CD8-positive, alpha-beta memory T cell (primary cell): ENCODE measurements around the gene SHROOM3. TPM values are rescaled to one million over a fixed set of nuclear protein-coding genes. Genes with fewer than 3 reads are reported as not detected.
"Not testable (repeated sequence)": the region's sequence is repeated elsewhere in the genome, so short reads cannot be mapped to it uniquely, and the experiment has no call there.

Experiments
- CTCF ChIA-PET: fragments of 350-600 bp; sonication (Branson Sonifier 250); formaldehyde crosslinking; loops from one replicate; lab custom pipeline; 2021; ENCODE audit warnings: antibody characterized with exemption; lab: Charles Lee
- POLR2A ChIA-PET: fragments of 350-600 bp; sonication (Branson Sonifier 250); formaldehyde crosslinking; loops from one replicate; lab custom pipeline; 2021; ENCODE audit warnings: antibody characterized with exemption; lab: Charles Lee
- DNase-seq, 5 donors: peaks; one replicate each; pipeline versions ENCODE4 v3.0.0 to v3.0.0-alpha.2; 2020 to 2022; ENCODE audit warnings: mixed read lengths in 1 of 5
- H3K27ac ChIP-seq: one replicate; pipeline ENCODE4 v1.7.0; 2013; ENCODE audit warnings: low read depth, mild to moderate bottlenecking, low read length, moderate library complexity
- H3K27me3 ChIP-seq: 2 replicates; pipeline ENCODE4 v1.7.0; 2013; ENCODE audit warnings: low read length, mild to moderate bottlenecking; ENCODE audit not compliant: insufficient read depth, poor library complexity, severe bottlenecking
- H3K36me3 ChIP-seq: 2 replicates; pipeline ENCODE4 v1.7.0; 2013; ENCODE audit warnings: mild to moderate bottlenecking, low read length, moderate library complexity; ENCODE audit not compliant: insufficient read depth
- H3K4me1 ChIP-seq: 2 replicates; pipeline ENCODE4 v1.7.0; 2013; ENCODE audit warnings: mild to moderate bottlenecking, low read length, moderate library complexity; ENCODE audit not compliant: insufficient read depth
- H3K4me3 ChIP-seq: 2 replicates; pipeline ENCODE4 v1.7.0; 2013; ENCODE audit warnings: mild to moderate bottlenecking, low read length
- H3K9me3 ChIP-seq: 2 replicates; pipeline ENCODE4 v1.7.0; 2013; ENCODE audit warnings: mild to moderate bottlenecking, low read length
- H3K27ac Mint-ChIP-seq, 8 donors: one replicate each; pipeline ENCODE4 v1.8.0; 2020 to 2021; ENCODE audit warnings: mixed read lengths in 8 of 8, mild to moderate bottlenecking in 6 of 8, inconsistent platforms in 3 of 8, moderate library complexity in 3 of 8
- H3K27me3 Mint-ChIP-seq, 2 donors: one replicate each; pipeline ENCODE4 v1.8.0; 2020 to 2021; ENCODE audit warnings: mixed read lengths in 2 of 2, mild to moderate bottlenecking in 1 of 2, moderate library complexity in 1 of 2
- H3K36me3 Mint-ChIP-seq, 3 donors: one replicate each; pipeline ENCODE4 v1.8.0; 2020 to 2021; ENCODE audit warnings: mixed read lengths in 3 of 3, inconsistent platforms in 1 of 3, mild to moderate bottlenecking in 1 of 3
- H3K4me1 Mint-ChIP-seq, 3 donors: one replicate each; pipeline ENCODE4 v1.8.0; 2020 to 2021; ENCODE audit warnings: mixed read lengths in 3 of 3, inconsistent platforms in 1 of 3, mild to moderate bottlenecking in 1 of 3
- H3K4me3 Mint-ChIP-seq, 7 donors: one replicate each; pipeline ENCODE4 v1.8.0; 2020 to 2021; ENCODE audit warnings: mixed read lengths in 7 of 7, mild to moderate bottlenecking in 6 of 7, moderate library complexity in 4 of 7, inconsistent platforms in 2 of 7
- H3K9me3 Mint-ChIP-seq, 5 donors: one replicate each; pipeline ENCODE4 v1.8.0; 2020 to 2022; ENCODE audit warnings: mixed read lengths in 5 of 5, mild to moderate bottlenecking in 3 of 5, moderate library complexity in 2 of 5, inconsistent platforms in 1 of 5
- polyA plus RNA-seq: library from polyadenylated mRNA; unstranded; fragments of 300-500 nt; fragmentation: Illumina TruSeq; gene quantifications from one replicate; pipeline ENCODE4 v1.2.3, GENCODE V29; 2021
- total RNA-seq, 2 experiments: library from RNA; stranded (reverse); gene quantifications; one replicate each; pipeline ENCODE4 v1.2.3, GENCODE V29; 2021

The SHROOM3 gene
- total and polyA plus RNA-seq, 3 experiments from 2014 or later: not detected

DNA sequence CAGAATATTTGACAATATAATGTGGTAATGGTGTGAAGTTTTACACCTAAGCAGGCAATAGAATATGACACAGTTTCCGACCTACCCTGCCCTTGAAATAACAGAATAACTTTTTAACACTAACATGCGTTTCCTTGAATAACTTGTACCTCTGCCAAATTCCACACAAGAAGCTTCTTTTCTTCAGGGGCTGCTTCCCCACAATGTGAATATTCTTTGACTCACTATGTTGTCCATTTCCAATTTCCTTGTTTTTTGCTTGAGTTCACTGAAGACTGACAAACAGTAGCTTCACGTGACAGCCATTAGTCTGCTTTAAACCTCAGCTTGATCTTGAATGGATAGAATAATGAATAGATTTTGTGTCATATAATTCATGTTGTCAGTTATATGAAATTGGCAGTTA is 14.3 kb downstream of the SHROOM3 start:
- no peaks in the 10 kb centered on the region for H3K9me3 ChIP-seq
- Mint-ChIP-seq H3K27ac (no peak overlapping the region), H3K4me1 (no peaks in the 10 kb centered on the region), H3K9me3 (peaks cover 0 to 2% (median 0%) of the 10 kb centered on the region in 5 donors), H3K27me3 (peaks cover 7 to 32% of the 10 kb centered on the region in 2 donors), H3K4me3 (no peak overlapping the region), H3K36me3 (no peaks in the 10 kb centered on the region)
- no peaks in the 10 kb centered on the region for H3K4me1 ChIP-seq
- H3K36me3 ChIP-seq: no peaks in the 10 kb centered on the region
- POLR2A ChIA-PET: no interaction called here
- CTCF ChIA-PET: no interaction called here
- DNase-seq: no peak
- H3K4me3 ChIP-seq: no peak overlapping the region
- H3K27me3 ChIP-seq: no peaks in the 10 kb centered on the region
- no peak overlapping the region for H3K27ac ChIP-seq

GRCh38 chr4:76449833-76450232 is 14.8 kb downstream of the SHROOM3 start:
- Mint-ChIP-seq H3K27me3 (peaks cover 9 to 32% of the 10 kb centered on the region in 2 donors), H3K36me3 (no peaks in the 10 kb centered on the region), H3K9me3 (peaks cover 0 to 2% (median 0%) of the 10 kb centered on the region in 5 donors), H3K4me3 (no peak overlapping the region), H3K4me1 (no peaks in the 10 kb centered on the region), H3K27ac (no peak overlapping the region)
- POLR2A ChIA-PET: no interaction called here
- CTCF ChIA-PET: no interaction called here
- H3K4me3 ChIP-seq: no peak overlapping the region
- no peak for DNase-seq
- no peaks in the 10 kb centered on the region for H3K36me3 ChIP-seq
- H3K4me1 ChIP-seq: no peaks in the 10 kb centered on the region
- no peaks in the 10 kb centered on the region for H3K9me3 ChIP-seq
- no peak overlapping the region for H3K27ac ChIP-seq
- no peaks in the 10 kb centered on the region for H3K27me3 ChIP-seq

DNA sequence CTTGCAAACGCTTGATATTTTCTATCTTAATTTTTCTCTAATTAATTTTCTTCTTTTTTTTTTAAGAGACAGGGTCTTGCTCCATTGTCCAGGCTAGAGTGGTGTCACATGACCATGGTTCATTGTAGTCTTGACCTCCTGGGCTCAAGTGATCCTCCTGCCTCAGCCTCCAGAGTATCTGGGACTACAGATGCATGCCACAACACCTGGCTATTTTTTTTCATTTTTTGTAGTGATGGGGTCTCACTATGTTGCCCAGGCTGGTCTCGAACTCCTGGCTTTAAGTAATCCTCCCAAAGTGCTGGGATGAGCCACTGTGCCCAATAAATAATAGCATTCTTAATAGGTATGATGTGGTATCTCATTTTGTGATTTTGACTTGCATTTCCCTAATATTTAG is 18.2 kb downstream of the SHROOM3 start:
- no peak overlapping the region for H3K27ac ChIP-seq
- DNase-seq: no peak
- H3K36me3 Mint-ChIP-seq: no peaks in the 10 kb centered on the region
- no peaks in the 10 kb centered on the region for H3K4me1 Mint-ChIP-seq
- no peak overlapping the region for H3K4me3 ChIP-seq
- no peaks in the 10 kb centered on the region for H3K27me3 ChIP-seq
- no peaks in the 10 kb centered on the region for H3K4me1 ChIP-seq
- no peak overlapping the region for H3K27ac Mint-ChIP-seq
- H3K27me3 Mint-ChIP-seq: peaks cover 15 to 40% of the 10 kb centered on the region in 2 donors
- no peaks in the 10 kb centered on the region for H3K9me3 ChIP-seq
- ChIA-PET CTCF (no interaction called here), POLR2A (no interaction called here)
- no peak overlapping the region for H3K4me3 Mint-ChIP-seq
- H3K36me3 ChIP-seq: no peaks in the 10 kb centered on the region
- H3K9me3 Mint-ChIP-seq: peaks cover 0 to 2% (median 0%) of the 10 kb centered on the region in 5 donors

DNA sequence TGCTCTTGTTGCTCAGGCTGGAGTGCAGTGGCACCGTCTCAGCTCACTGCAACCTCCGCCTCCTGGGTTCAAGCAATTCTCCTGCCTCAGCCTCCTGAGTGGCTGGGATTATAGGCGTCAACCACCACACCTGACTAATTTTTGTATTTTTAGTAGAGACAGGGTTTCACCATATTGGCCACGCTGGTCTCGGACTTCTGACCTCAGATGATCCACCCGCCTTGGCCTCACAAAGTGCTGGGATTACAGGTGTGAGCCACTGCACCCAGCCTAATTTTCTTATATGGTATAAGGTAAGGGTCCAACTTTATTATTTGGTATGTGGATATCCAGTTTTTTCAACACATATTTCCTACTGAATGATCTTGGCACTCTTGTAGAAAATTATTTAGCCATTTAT is 19.0 kb downstream of the SHROOM3 start:
- H3K27me3 ChIP-seq, H3K36me3 Mint-ChIP-seq, POLR2A ChIA-PET, H3K27ac Mint-ChIP-seq, H3K4me3 ChIP-seq, H3K36me3 ChIP-seq, H3K4me1 ChIP-seq, H3K4me1 Mint-ChIP-seq, H3K9me3 Mint-ChIP-seq, H3K27ac ChIP-seq, H3K4me3 Mint-ChIP-seq, H3K9me3 ChIP-seq, DNase-seq, CTCF ChIA-PET: not testable (repeated sequence)
- H3K27me3 Mint-ChIP-seq: peaks cover 15 to 41% of the 10 kb centered on the region in 2 donors

DNA sequence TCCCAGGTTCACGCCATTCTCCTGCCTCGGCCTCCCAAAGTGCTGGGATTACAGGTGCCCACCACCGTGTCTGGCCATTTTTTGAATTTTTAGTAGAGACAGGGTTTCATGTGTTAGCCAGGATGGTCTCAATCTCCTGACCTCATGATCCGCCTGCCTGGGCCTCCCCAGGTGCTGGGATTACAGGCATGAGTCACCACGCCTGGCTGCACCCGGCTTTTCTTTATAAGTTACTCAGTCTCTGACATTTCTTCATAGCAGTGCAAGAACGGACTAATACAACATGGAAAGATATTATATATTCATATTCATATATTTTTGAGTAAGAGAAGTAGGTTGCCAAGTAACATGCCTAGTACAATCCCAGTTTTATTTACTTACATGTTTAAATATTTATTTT is 22.9 kb downstream of the SHROOM3 start:
- Mint-ChIP-seq H3K4me3 (no peak overlapping the region), H3K27me3 (peaks cover 17 to 27% of the 10 kb centered on the region in 2 donors), H3K27ac (no peak overlapping the region), H3K9me3 (peaks cover 2 to 6% (median 4%) of the 10 kb centered on the region in 5 donors), H3K36me3 (no peaks in the 10 kb centered on the region), H3K4me1 (no peaks in the 10 kb centered on the region)
- H3K4me3 ChIP-seq: no peak overlapping the region
- H3K27ac ChIP-seq: no peak overlapping the region
- H3K36me3 ChIP-seq: no peaks in the 10 kb centered on the region
- no peak for DNase-seq
- ChIA-PET POLR2A (no interaction called here), CTCF (no interaction called here)
- H3K4me1 ChIP-seq: no peaks in the 10 kb centered on the region
- H3K9me3 ChIP-seq: no peaks in the 10 kb centered on the region
- H3K27me3 ChIP-seq: no peaks in the 10 kb centered on the region

- no peak overlapping the region for H3K27ac Mint-ChIP-seq
- Histone ChIP-seq H3K4me1 (no peaks in the 10 kb centered on the region), H3K4me3 (no peak overlapping the region), H3K36me3 (no peaks in the 10 kb centered on the region), H3K9me3 (no peaks in the 10 kb centered on the region), H3K27ac (no peak overlapping the region), H3K27me3 (no peaks in the 10 kb centered on the region)
- no peaks in the 10 kb centered on the region for H3K4me1 Mint-ChIP-seq
- POLR2A ChIA-PET: no interaction called here
- peaks cover 17 to 27% of the 10 kb centered on the region in 2 donors for H3K27me3 Mint-ChIP-seq
- H3K4me3 Mint-ChIP-seq: no peak overlapping the region
- H3K9me3 Mint-ChIP-seq: peaks cover 7 to 10% (median 8%) of the 10 kb centered on the region in 5 donors
- no peak for DNase-seq
- H3K36me3 Mint-ChIP-seq: peaks cover 0 to 2% (median 0%) of the 10 kb centered on the region in 3 donors
- CTCF ChIA-PET: no interaction called here
Measured at GRCh38 chr4:76458297-76458696, 23.3 kb downstream of the SHROOM3 start.

GRCh38 chr4:76458825-76459224 is 23.8 kb downstream of the SHROOM3 start:
- H3K4me3 Mint-ChIP-seq: no peak overlapping the region
- H3K4me3 ChIP-seq: no peak overlapping the region
- H3K4me1 Mint-ChIP-seq: no peaks in the 10 kb centered on the region

DNA sequence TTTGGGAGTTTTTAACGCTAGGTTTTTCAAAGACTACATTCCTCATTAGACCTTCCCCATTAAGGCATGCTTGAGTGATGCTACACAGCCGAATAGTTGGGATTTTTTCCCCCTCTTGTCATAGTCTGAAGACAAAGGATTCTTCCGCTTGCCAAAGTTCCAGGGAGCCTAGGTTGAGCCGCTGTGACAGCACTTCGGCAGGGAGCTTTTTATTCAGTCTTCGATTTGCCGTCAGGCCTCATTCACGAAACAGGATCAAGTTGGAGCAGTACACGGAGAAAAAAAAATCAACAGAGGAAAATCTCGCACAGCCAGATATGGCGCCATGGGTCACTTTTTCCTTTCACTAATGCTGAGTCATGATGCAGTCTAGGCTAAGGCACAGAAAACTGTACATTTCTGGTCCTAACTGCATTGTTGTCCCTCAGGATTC is 24.3 kb downstream of the SHROOM3 start:
- no peak overlapping the region for H3K27ac Mint-ChIP-seq
- peaks cover 11 to 22% of the 10 kb centered on the region in 2 donors for H3K27me3 Mint-ChIP-seq
- CTCF ChIA-PET: no interaction called here
- H3K9me3 Mint-ChIP-seq: peaks cover 7 to 16% (median 13%) of the 10 kb centered on the region in 5 donors
- no peaks in the 10 kb centered on the region for H3K4me1 ChIP-seq
- no peaks in the 10 kb centered on the region for H3K4me1 Mint-ChIP-seq
- H3K4me3 ChIP-seq: no peak overlapping the region
- H3K4me3 Mint-ChIP-seq: no peak overlapping the region
- no peaks in the 10 kb centered on the region for H3K27me3 ChIP-seq
- no peak for DNase-seq
- H3K9me3 ChIP-seq: no peaks in the 10 kb centered on the region
- H3K36me3 Mint-ChIP-seq: peaks cover 0 to 2% (median 0%) of the 10 kb centered on the region in 3 donors
- POLR2A ChIA-PET: no interaction called here
- no peak overlapping the region for H3K27ac ChIP-seq
- H3K36me3 ChIP-seq: no peaks in the 10 kb centered on the region

More at GRCh38 chr4:76458825-76459224, 23.8 kb downstream of the SHROOM3 start:
- ChIA-PET POLR2A (no interaction called here), CTCF (no interaction called here)
- no peaks in the 10 kb centered on the region for H3K36me3 ChIP-seq
- Mint-ChIP-seq H3K27me3 (peaks cover 13 to 22% of the 10 kb centered on the region in 2 donors), H3K36me3 (peaks cover 0 to 2% (median 0%) of the 10 kb centered on the region in 3 donors), H3K27ac (no peak overlapping the region), H3K9me3 (peaks cover 7 to 14% (median 12%) of the 10 kb centered on the region in 5 donors)
- H3K27me3 ChIP-seq: no peaks in the 10 kb centered on the region
- no peak for DNase-seq
- no peaks in the 10 kb centered on the region for H3K9me3 ChIP-seq
- no peak overlapping the region for H3K27ac ChIP-seq
- no peaks in the 10 kb centered on the region for H3K4me1 ChIP-seq
